ENCODE measurements around the gene LBX2.
"Not testable (repeated sequence)": the region's sequence is repeated elsewhere in the genome, so short reads cannot be mapped to it uniquely, and the experiment has no call there.

The LBX2 gene

GRCh38 chr2:74471332-74472065 lies 27.9 kb downstream of the LBX2 start:
- no peaks in the 10 kb centered on the region for H3K27me3 ChIP-seq
- peak overlapping the region; percentile 89 for H3K27ac ChIP-seq
- no peak for TF ChIP-seq CTCF (IDR thresholded peaks at IDR 0.05)
- peaks cover 22% of the 10 kb centered on the region for H3K36me3 ChIP-seq
- H3K9me3 ChIP-seq = no peaks in the 10 kb centered on the region
- peak overlapping the region; percentile 85 to 90 for H3K4me3 ChIP-seq (ENCODE audit: low read depth in 1 of 2, low read length in 1 of 2)
- H3K4me1 ChIP-seq (ENCODE audit: control insufficient read depth in 1 of 2, insufficient read depth in 1 of 2, low read depth in 1 of 2, low read length in 1 of 2) = peaks cover 22 to 23% of the 10 kb centered on the region in 2 experiments

GRCh38 chr2:74470742-74471141 lies 28.7 kb downstream of the LBX2 start:
- H3K4me3 ChIP-seq (ENCODE audit: low read depth in 1 of 2, low read length in 1 of 2); H3K27ac ChIP-seq; H3K27me3 ChIP-seq; H3K9me3 ChIP-seq: not testable (repeated sequence)
- Histone ChIP-seq H3K4me1 (ENCODE audit: control insufficient read depth in 1 of 2, insufficient read depth in 1 of 2, low read depth in 1 of 2, low read length in 1 of 2) (peaks cover 26 to 28% of the 10 kb centered on the region in 2 experiments), H3K36me3 (peaks cover 16% of the 10 kb centered on the region)

- Histone ChIP-seq H3K27ac (peak overlapping the region; percentile 85), H3K4me3 (ENCODE audit: low read depth in 1 of 2, low read length in 1 of 2) (peak overlapping the region; percentile 86 to 88)
- TF ChIP-seq CTCF (IDR thresholded peaks at IDR 0.05) = no peak
These were observed 35.0 kb downstream of the LBX2 start for GRCh38 chr2:74464406-74464805.

GRCh38 chr2:74462786-74463105 lies 36.7 kb downstream of the LBX2 start:
- Histone ChIP-seq H3K27me3 (no peaks in the 10 kb centered on the region), H3K4me1 (ENCODE audit: control insufficient read depth in 1 of 2, insufficient read depth in 1 of 2, low read depth in 1 of 2, low read length in 1 of 2) (peaks cover 23 to 29% of the 10 kb centered on the region in 2 experiments), H3K36me3 (peaks cover 20% of the 10 kb centered on the region), H3K9me3 (no peaks in the 10 kb centered on the region), H3K27ac (no peak overlapping the region), H3K4me3 (ENCODE audit: low read depth in 1 of 2, low read length in 1 of 2) (no peak overlapping the region)
- TF ChIP-seq CTCF (IDR thresholded peaks at IDR 0.05) = no peak

More at GRCh38 chr2:74464406-74464805, 35.0 kb downstream of the LBX2 start:
- Histone ChIP-seq H3K27me3 (no peaks in the 10 kb centered on the region), H3K9me3 (no peaks in the 10 kb centered on the region), H3K36me3 (peaks cover 20% of the 10 kb centered on the region), H3K4me1 (ENCODE audit: control insufficient read depth in 1 of 2, insufficient read depth in 1 of 2, low read depth in 1 of 2, low read length in 1 of 2) (peaks cover 15 to 20% of the 10 kb centered on the region in 2 experiments)

- Histone ChIP-seq H3K27me3 (no peaks in the 10 kb centered on the region), H3K4me3 (ENCODE audit: low read depth in 1 of 2, low read length in 1 of 2) (no peak overlapping the region)
These were observed 37.2 kb downstream of the LBX2 start for GRCh38 chr2:74462054-74462785.

More at GRCh38 chr2:74462054-74462785, 37.2 kb downstream of the LBX2 start:
- no peaks in the 10 kb centered on the region for H3K9me3 ChIP-seq
- H3K36me3 ChIP-seq = peaks cover 20% of the 10 kb centered on the region
- TF ChIP-seq CTCF (IDR thresholded peaks at IDR 0.05) = no peak
- H3K4me1 ChIP-seq (ENCODE audit: control insufficient read depth in 1 of 2, insufficient read depth in 1 of 2, low read depth in 1 of 2, low read length in 1 of 2) = peaks cover 24 to 34% of the 10 kb centered on the region in 2 experiments
- H3K27ac ChIP-seq = no peak overlapping the region
